HepG2 (cell line): ENCODE results near the gene ADAM15. TPM values are rescaled to one million over a fixed set of nuclear protein-coding genes. Genes with fewer than 3 reads are reported as not detected.

Experiments
- ARNT ChIP-seq: fragments of 450-650 bp; IDR thresholded peaks from 2 replicates; pipeline ENCODE4 v1.6.1; 2017
- DR1 ChIP-seq: sonication (generic); formaldehyde crosslinking; IDR thresholded peaks from 2 replicates; pipeline ENCODE4 v1.8.0; 2021; ENCODE audit warnings: mild to moderate bottlenecking, missing genetic modification reagents, inconsistent platforms
- GPN1 ChIP-seq: sonication (generic); formaldehyde crosslinking; IDR thresholded peaks from 2 replicates; pipeline ENCODE4 v1.5.1; 2020; ENCODE audit warnings: missing genetic modification reagents, borderline replicate concordance
- HMG20B ChIP-seq: conservative IDR thresholded peaks from 2 replicates; pipeline ENCODE4 v1.6.1; 2016; ENCODE audit warnings: missing genetic modification reagents, missing compliant biosample characterization
- JUNB ChIP-seq: sonication (generic); formaldehyde crosslinking; IDR thresholded peaks from 2 replicates; pipeline ENCODE4 v1.8.0; 2022; ENCODE audit warnings: missing genetic modification reagents, mild to moderate bottlenecking, borderline replicate concordance
- KAT2B ChIP-seq: fragments of 150-350 bp; IDR thresholded peaks from 2 replicates; pipeline ENCODE4 v1.6.1; 2014; ENCODE audit warnings: low read depth, low read length, borderline replicate concordance
- KDM5B ChIP-seq: sonication (generic); formaldehyde crosslinking; IDR thresholded peaks from 2 replicates; pipeline ENCODE4 v1.4.0; 2020; ENCODE audit warnings: missing genetic modification reagents, mild to moderate bottlenecking, borderline replicate concordance
- KLF16 ChIP-seq, 2 experiments: sonication (generic) in 1 of 2; formaldehyde crosslinking in 1 of 2; IDR thresholded peaks; 2 replicates each; pipeline versions ENCODE4 v1.6.1 to v1.8.0; 2016 to 2023; ENCODE audit warnings: missing genetic modification reagents in 2 of 2, missing compliant biosample characterization in 1 of 2
- PITX1 ChIP-seq: sonication (generic); formaldehyde crosslinking; IDR thresholded peaks from 2 replicates; pipeline ENCODE4 v1.5.1; 2020; ENCODE audit warnings: mild to moderate bottlenecking, missing genetic modification reagents
- RCOR2 ChIP-seq: IDR thresholded peaks from 2 replicates; pipeline ENCODE4 v1.6.1; 2016; ENCODE audit warnings: missing biosample characterization, missing genetic modification reagents
- SNAI1 ChIP-seq: sonication (generic); formaldehyde crosslinking; IDR thresholded peaks from 2 replicates; pipeline ENCODE4 v1.5.0; 2020; ENCODE audit warnings: mild to moderate bottlenecking, missing genetic modification reagents, borderline replicate concordance
- ZBTB7A ChIP-seq: sonication (generic); formaldehyde crosslinking; IDR thresholded peaks from 2 replicates; pipeline ENCODE4 v1.8.0; 2022; ENCODE audit warnings: mild to moderate bottlenecking, missing genetic modification reagents
- ZNF234 ChIP-seq: sonication (generic); formaldehyde crosslinking; conservative IDR thresholded peaks from 2 replicates; pipeline ENCODE4 v1.5.1; 2020; ENCODE audit warnings: mild to moderate bottlenecking, missing genetic modification reagents
- ZNF468 ChIP-seq: sonication (generic); formaldehyde crosslinking; IDR thresholded peaks from 2 replicates; pipeline ENCODE4 v1.8.0; 2022; ENCODE audit warnings: mild to moderate bottlenecking, moderate library complexity, missing genetic modification reagents
- ZNF530 ChIP-seq: sonication (generic); formaldehyde crosslinking; IDR thresholded peaks from 2 replicates; pipeline ENCODE4 v1.5.0; 2020; ENCODE audit warnings: low read depth, mild to moderate bottlenecking, missing genetic modification reagents
- ZNF558 ChIP-seq: sonication (generic); formaldehyde crosslinking; IDR thresholded peaks from 2 replicates; pipeline ENCODE4 v1.9.0; 2022; ENCODE audit warnings: mild to moderate bottlenecking, missing genetic modification reagents, borderline replicate concordance
- ZNF563 ChIP-seq: sonication (generic); formaldehyde crosslinking; IDR thresholded peaks from 2 replicates; pipeline ENCODE4 v1.8.0; 2022; ENCODE audit warnings: mild to moderate bottlenecking, moderate library complexity, missing genetic modification reagents
- ZNF660 ChIP-seq: sonication (generic); formaldehyde crosslinking; IDR thresholded peaks from 2 replicates; pipeline ENCODE4 v1.5.1; 2020; ENCODE audit warnings: mild to moderate bottlenecking, low read depth, missing genetic modification reagents, borderline replicate concordance
- polyA plus RNA-seq, 8 experiments: library from polyadenylated mRNA; depleted of rRNA in 3 of 8; stranded (reverse) in 7 of 8; unstranded in 1 of 8; fragments of >200 nt; fragmentation: Illumina TruSeq in 4 of 8; extraction: Trizol in 4 of 8; gene quantifications; 2 replicates each; pipeline versions ENCODE4 v1.2.1 to v1.2.3, GENCODE V29; 2011 to 2016; ENCODE audit warnings: low read depth in 4 of 8, missing spikeins in 1 of 8, mixed read lengths in 1 of 8; ENCODE audit not compliant: insufficient read depth in 1 of 8
- total RNA-seq, 5 experiments: library from RNA; depleted of rRNA; stranded (reverse); fragments of >200 nt; fragmentation: Illumina TruSeq; extraction: Trizol; gene quantifications; 2 replicates each; pipeline ENCODE4 v1.2.3, GENCODE V29; 2016; ENCODE audit warnings: low read depth in 1 of 5
- TF ChIP-seq, protein P1 (sequence below): sonication (generic); formaldehyde crosslinking; conservative IDR thresholded peaks from 2 replicates; pipeline ENCODE4 v1.5.0; 2020; ENCODE audit warnings: missing genetic modification reagents
- TF ChIP-seq, protein P2 (sequence below): sonication (generic); formaldehyde crosslinking; IDR thresholded peaks from 2 replicates; pipeline ENCODE4 v1.9.0; 2021; ENCODE audit warnings: missing genetic modification reagents, borderline replicate concordance
- TF ChIP-seq, protein P3 (sequence below): sonication (generic); formaldehyde crosslinking; IDR thresholded peaks from 2 replicates; pipeline ENCODE4 v1.5.1; 2020; ENCODE audit warnings: mild to moderate bottlenecking, moderate library complexity, missing genetic modification reagents
- TF ChIP-seq, protein P4 (sequence below): sonication (generic); formaldehyde crosslinking; IDR thresholded peaks from 2 replicates; pipeline ENCODE4 v1.8.0; 2022; ENCODE audit warnings: missing genetic modification reagents, mild to moderate bottlenecking, borderline replicate concordance

The ADAM15 gene
- total and polyA plus RNA-seq, 2 of the 13 experiments (the other 11 are each of a cell fraction or from before 2014, with no cell fraction given): 17.9 to 25.6 TPM

DNA sequence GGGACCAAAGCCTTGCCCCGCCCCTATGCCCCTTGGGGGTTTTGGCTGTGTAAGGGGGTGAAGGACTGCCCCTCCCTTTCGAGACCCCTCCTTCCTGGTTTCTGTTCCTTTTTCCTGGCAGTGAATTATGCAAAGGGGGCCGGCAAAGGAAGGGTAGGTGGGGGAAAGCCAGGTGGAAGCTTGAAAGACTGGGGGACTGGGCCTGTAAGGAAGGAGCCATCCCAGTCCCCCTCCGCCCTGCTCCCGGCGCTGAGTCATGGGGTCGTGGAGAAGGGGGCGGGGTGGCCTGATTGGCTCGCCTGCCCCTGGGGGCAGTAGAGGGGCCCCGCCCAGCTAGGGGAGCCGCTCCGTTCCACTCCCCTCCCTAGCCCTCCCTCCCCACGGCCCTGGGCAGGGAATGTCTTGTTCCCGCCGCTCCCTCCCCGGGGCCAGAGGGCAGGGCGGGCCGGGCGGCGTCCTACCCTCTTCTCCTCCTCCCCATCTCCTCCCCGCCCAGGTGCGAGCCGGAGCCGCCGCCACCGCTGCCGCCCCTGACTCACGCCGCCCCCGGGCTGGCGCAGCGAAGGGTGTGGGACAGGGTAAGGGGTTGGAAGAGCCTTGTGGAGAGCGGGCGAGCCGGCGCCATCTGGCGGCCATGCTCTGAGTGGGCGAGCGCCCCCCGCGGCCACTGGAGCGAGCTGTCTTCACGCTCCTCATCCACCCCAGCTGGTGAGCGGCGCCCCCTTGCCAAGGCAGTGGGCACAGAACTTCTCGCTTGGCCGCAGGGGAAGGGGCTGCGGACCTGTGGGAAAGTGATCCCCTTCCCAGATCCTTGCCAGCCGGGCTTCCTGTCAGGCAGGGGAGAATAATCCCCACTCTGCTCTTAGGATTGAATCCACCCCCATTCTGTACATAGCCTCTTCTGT, 33.8 kb upstream of the ADAM15 start (continued):
- TF ChIP-seq, protein P1, sequence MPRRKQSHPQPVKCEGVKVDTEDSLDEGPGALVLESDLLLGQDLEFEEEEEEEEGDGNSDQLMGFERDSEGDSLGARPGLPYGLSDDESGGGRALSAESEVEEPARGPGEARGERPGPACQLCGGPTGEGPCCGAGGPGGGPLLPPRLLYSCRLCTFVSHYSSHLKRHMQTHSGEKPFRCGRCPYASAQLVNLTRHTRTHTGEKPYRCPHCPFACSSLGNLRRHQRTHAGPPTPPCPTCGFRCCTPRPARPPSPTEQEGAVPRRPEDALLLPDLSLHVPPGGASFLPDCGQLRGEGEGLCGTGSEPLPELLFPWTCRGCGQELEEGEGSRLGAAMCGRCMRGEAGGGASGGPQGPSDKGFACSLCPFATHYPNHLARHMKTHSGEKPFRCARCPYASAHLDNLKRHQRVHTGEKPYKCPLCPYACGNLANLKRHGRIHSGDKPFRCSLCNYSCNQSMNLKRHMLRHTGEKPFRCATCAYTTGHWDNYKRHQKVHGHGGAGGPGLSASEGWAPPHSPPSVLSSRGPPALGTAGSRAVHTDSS (CRISPR knock-in tag): no peak
- TF ChIP-seq KDM5B (CRISPR knock-in tag) (peak; percentile 91; the same call in 1 of the 2 replicates), ZNF563 (CRISPR knock-in tag) (peak; percentile 73; the same call in 1 of the 2 replicates), ZNF660 (CRISPR knock-in tag) (no peak), GPN1 (CRISPR knock-in tag) (no peak), JUNB (CRISPR knock-in tag) (no peak), ZNF468 (CRISPR knock-in tag) (no peak), ZNF558 (CRISPR knock-in tag) (peak; percentile 59; the same call in 1 of the 2 replicates), RCOR2 (peak; percentile 63; the same call in 1 of the 2 replicates), SNAI1 (CRISPR knock-in tag) (0 out of 2 replicates have a peak, but pooled peaks have one; percentile 22), DR1 (0 out of 2 replicates have a peak, but pooled peaks have one; percentile 48), ZBTB7A (CRISPR knock-in tag) (peak; percentile 95), PITX1 (CRISPR knock-in tag) (peak; percentile 50; the same call in 1 of the 2 replicates), ZNF530 (CRISPR knock-in tag) (no peak), ZNF234 (CRISPR knock-in tag) (no peak), HMG20B (0 out of 2 replicates have a peak, but pooled peaks have one; percentile 15), KLF16 (CRISPR knock-in tag; IDR thresholded peaks at IDR 0.05) (peak in 1 of 2 experiments; percentile 96; a peak in 2 of 4 replicates), ARNT (no peak), KAT2B (no peak)
- TF ChIP-seq, protein P2, sequence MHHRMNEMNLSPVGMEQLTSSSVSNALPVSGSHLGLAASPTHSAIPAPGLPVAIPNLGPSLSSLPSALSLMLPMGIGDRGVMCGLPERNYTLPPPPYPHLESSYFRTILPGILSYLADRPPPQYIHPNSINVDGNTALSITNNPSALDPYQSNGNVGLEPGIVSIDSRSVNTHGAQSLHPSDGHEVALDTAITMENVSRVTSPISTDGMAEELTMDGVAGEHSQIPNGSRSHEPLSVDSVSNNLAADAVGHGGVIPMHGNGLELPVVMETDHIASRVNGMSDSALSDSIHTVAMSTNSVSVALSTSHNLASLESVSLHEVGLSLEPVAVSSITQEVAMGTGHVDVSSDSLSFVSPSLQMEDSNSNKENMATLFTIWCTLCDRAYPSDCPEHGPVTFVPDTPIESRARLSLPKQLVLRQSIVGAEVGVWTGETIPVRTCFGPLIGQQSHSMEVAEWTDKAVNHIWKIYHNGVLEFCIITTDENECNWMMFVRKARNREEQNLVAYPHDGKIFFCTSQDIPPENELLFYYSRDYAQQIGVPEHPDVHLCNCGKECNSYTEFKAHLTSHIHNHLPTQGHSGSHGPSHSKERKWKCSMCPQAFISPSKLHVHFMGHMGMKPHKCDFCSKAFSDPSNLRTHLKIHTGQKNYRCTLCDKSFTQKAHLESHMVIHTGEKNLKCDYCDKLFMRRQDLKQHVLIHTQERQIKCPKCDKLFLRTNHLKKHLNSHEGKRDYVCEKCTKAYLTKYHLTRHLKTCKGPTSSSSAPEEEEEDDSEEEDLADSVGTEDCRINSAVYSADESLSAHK: no peak
- TF ChIP-seq, protein P3, sequence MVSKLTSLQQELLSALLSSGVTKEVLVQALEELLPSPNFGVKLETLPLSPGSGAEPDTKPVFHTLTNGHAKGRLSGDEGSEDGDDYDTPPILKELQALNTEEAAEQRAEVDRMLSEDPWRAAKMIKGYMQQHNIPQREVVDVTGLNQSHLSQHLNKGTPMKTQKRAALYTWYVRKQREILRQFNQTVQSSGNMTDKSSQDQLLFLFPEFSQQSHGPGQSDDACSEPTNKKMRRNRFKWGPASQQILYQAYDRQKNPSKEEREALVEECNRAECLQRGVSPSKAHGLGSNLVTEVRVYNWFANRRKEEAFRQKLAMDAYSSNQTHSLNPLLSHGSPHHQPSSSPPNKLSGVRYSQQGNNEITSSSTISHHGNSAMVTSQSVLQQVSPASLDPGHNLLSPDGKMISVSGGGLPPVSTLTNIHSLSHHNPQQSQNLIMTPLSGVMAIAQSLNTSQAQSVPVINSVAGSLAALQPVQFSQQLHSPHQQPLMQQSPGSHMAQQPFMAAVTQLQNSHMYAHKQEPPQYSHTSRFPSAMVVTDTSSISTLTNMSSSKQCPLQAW (CRISPR knock-in tag): 0 out of 2 replicates have a peak, but pooled peaks have one; percentile 87
- TF ChIP-seq, protein P4, sequence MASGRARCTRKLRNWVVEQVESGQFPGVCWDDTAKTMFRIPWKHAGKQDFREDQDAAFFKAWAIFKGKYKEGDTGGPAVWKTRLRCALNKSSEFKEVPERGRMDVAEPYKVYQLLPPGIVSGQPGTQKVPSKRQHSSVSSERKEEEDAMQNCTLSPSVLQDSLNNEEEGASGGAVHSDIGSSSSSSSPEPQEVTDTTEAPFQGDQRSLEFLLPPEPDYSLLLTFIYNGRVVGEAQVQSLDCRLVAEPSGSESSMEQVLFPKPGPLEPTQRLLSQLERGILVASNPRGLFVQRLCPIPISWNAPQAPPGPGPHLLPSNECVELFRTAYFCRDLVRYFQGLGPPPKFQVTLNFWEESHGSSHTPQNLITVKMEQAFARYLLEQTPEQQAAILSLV (CRISPR knock-in tag): peak; percentile 69; the same call in 1 of the 2 replicates
